Gastrocnemius medialis (tissue), 4 donors: ENCODE results near the gene RBFOX2. TPM values are rescaled to one million over a fixed set of nuclear protein-coding genes. Genes with fewer than 3 reads are reported as not detected.

Experiments used
- ATAC-seq, 2 donors: fragments of 150-250 bp; one replicate each; pipeline ENCODE4 v1.9.1; 2016
- DNase-seq, 2 donors: peaks; one replicate each; pipeline ENCODE4 v3.0.0-alpha.2; 2019
- H3K27ac ChIP-seq, 4 donors: fragments of 200-600 bp; sonication (generic); 1 replicate in 1 of 4; 2 replicates in 3 of 4; pipeline ENCODE4 v1.5.1; 2016 to 2018; ENCODE audit warnings: mild to moderate bottlenecking in 2 of 4, moderate library complexity in 1 of 4
- H3K27me3 ChIP-seq, 3 donors: fragments of 200-600 bp; sonication (generic) in 2 of 3; 1 replicate in 1 of 3; 2 replicates in 2 of 3; pipeline versions ENCODE4 v1.5.1 to v1.6.0; 2016 to 2019; ENCODE audit warnings: mild to moderate bottlenecking in 1 of 3, moderate library complexity in 1 of 3
- H3K36me3 ChIP-seq, 2 donors: fragments of 200-600 bp; sonication (generic) in 1 of 2; one replicate each; pipeline ENCODE4 v1.5.1; 2017 to 2018
- H3K4me1 ChIP-seq, 2 donors: fragments of 200-600 bp; sonication (generic) in 1 of 2; one replicate each; pipeline ENCODE4 v1.5.1; 2016 to 2017; ENCODE audit warnings: mild to moderate bottlenecking in 2 of 2
- H3K4me3 ChIP-seq, 4 donors: fragments of 200-600 bp; sonication (generic) in 3 of 4; 1 replicate in 1 of 4; 2 replicates in 3 of 4; pipeline ENCODE4 v1.5.1; 2016 to 2019; ENCODE audit warnings: mild to moderate bottlenecking in 2 of 4
- H3K9me3 ChIP-seq, 3 donors: fragments of 200-600 bp; sonication (generic) in 2 of 3; 1 replicate in 1 of 3; 2 replicates in 2 of 3; pipeline ENCODE4 v1.5.1; 2016 to 2019
- CTCF ChIP-seq, 5 experiments: fragments of 450-650 bp in 3 of 5; fragments of 200-600 bp in 2 of 5; sonication (generic) in 2 of 5; IDR thresholded peaks in 4 of 5; conservative IDR thresholded peaks in 1 of 5; 1 replicate in 4 of 5; 2 replicates in 1 of 5; pipeline ENCODE4 v1.5.1; 2016 to 2019; ENCODE audit warnings: antibody characterized with exemption in 5 of 5, mild to moderate bottlenecking in 3 of 5, moderate library complexity in 3 of 5
- POLR2A ChIP-seq, 2 donors: fragments of 450-650 bp; IDR thresholded peaks; one replicate each; pipeline ENCODE4 v1.6.1; 2017; ENCODE audit warnings: antibody characterized with exemption in 2 of 2, mild to moderate bottlenecking in 2 of 2, moderate library complexity in 2 of 2
- in situ Hi-C, 4 donors: fragments of 200-750 bp; cut with MboI; loops; one replicate each; pipeline versions ENCODE4 v1.15.0 to v1.8.0; 2017; ENCODE audit warnings: low sequenced_read_pairs in 4 of 4
- intact Hi-C: fragments of 100-400 bp; cut with DNase I; formaldehyde crosslinking; loops from one replicate; pipeline ENCODE4 v1.15.1; 2023; ENCODE audit warnings: low total_unique reads
- total RNA-seq, 4 donors: library from RNA; depleted of rRNA; stranded (reverse); fragments of >200 nt; gene quantifications; one replicate each; pipeline versions ENCODE4 v1.1.0 to v1.2.3, GENCODE V29; 2016

The RBFOX2 gene
- total RNA-seq, 4 donors from 2014 or later: 26.0 to 32.1 (median 28.6) TPM

GRCh38 chr22:35870517-35871293, 157.9 kb downstream of the RBFOX2 start:
- in situ Hi-C loops (no loop called here), intact Hi-C loops (no loop called here)
- TF ChIP-seq POLR2A (IDR thresholded peaks at IDR 0.05): no peak
- no peak for TF ChIP-seq CTCF (IDR thresholded peaks at IDR 0.05 in 4 of 5, conservative IDR thresholded peaks at IDR 0.05 in 1 of 5)
- no peak for DNase-seq
- peaks cover 38 to 45% of the 10 kb centered on the region in 2 donors for H3K4me1 ChIP-seq
- H3K27ac ChIP-seq: peak overlapping the region; percentile 69 to 90 (median 75)
- H3K4me3 ChIP-seq: no peak overlapping the region
- H3K27me3 ChIP-seq: no peaks in the 10 kb centered on the region
- no peaks in the 10 kb centered on the region for H3K9me3 ChIP-seq
- peak in 1 of 2 donors; percentile 81 for ATAC-seq
- H3K36me3 ChIP-seq: no peaks in the 10 kb centered on the region

- no peak for ATAC-seq
- TF ChIP-seq CTCF (IDR thresholded peaks at IDR 0.05 in 4 of 5, conservative IDR thresholded peaks at IDR 0.05 in 1 of 5) (no peak), POLR2A (IDR thresholded peaks at IDR 0.05) (no peak)
- in situ Hi-C loops (no loop called here), intact Hi-C loops (no loop called here)
- peak overlapping the region; percentile 69 to 90 (median 75) for H3K27ac ChIP-seq
- H3K36me3 ChIP-seq: no peaks in the 10 kb centered on the region
- peaks cover 48 to 61% of the 10 kb centered on the region in 2 donors for H3K4me1 ChIP-seq
- no peak for DNase-seq
- no peaks in the 10 kb centered on the region for H3K27me3 ChIP-seq
- no peak overlapping the region for H3K4me3 ChIP-seq
- H3K9me3 ChIP-seq: no peaks in the 10 kb centered on the region
Observed at GRCh38 chr22:35868938-35869337, 159.7 kb downstream of the RBFOX2 start.

- TF ChIP-seq CTCF (IDR thresholded peaks at IDR 0.05 in 4 of 5, conservative IDR thresholded peaks at IDR 0.05 in 1 of 5) (no peak), POLR2A (IDR thresholded peaks at IDR 0.05) (no peak)
- H3K4me1 ChIP-seq: peaks cover 63 to 81% of the 10 kb centered on the region in 2 donors
- no peaks in the 10 kb centered on the region for H3K27me3 ChIP-seq
- no peak for ATAC-seq
- no peak overlapping the region for H3K4me3 ChIP-seq
- H3K36me3 ChIP-seq: no peaks in the 10 kb centered on the region
- H3K9me3 ChIP-seq: no peaks in the 10 kb centered on the region
- H3K27ac ChIP-seq: peak overlapping the region; percentile 69 to 90 (median 75)
- DNase-seq: no peak
- intact Hi-C loops (no loop called here), in situ Hi-C loops (no loop called here)
Observed at GRCh38 chr22:35866651-35867050, 162.0 kb downstream of the RBFOX2 start.

- Histone ChIP-seq H3K36me3 (no peaks in the 10 kb centered on the region), H3K27me3 (no peaks in the 10 kb centered on the region), H3K9me3 (no peaks in the 10 kb centered on the region), H3K4me3 (no peak overlapping the region), H3K4me1 (peaks cover 60 to 79% of the 10 kb centered on the region in 2 donors), H3K27ac (peak overlapping the region; percentile 80 to 90 (median 86))
- no peak for DNase-seq
- TF ChIP-seq POLR2A (IDR thresholded peaks at IDR 0.05) (no peak), CTCF (IDR thresholded peaks at IDR 0.05 in 4 of 5, conservative IDR thresholded peaks at IDR 0.05 in 1 of 5) (no peak)
- intact Hi-C loops: no loop called here
- no peak for ATAC-seq
- in situ Hi-C loops: no loop called here
Observed at GRCh38 chr22:35864545-35865165, 164.0 kb downstream of the RBFOX2 start.
